Ovary (tissue), 9 donors: ENCODE data around the gene SLC23A2. TPM values are rescaled to one million over a fixed set of nuclear protein-coding genes. Genes with fewer than 3 reads are reported as not detected.
A peak's percentile ranks its signal among the peaks of the same experiment; 100 is the strongest.

Experiments used
- DNase-seq, 5 donors: peaks; one replicate each; pipeline ENCODE4 v3.0.0-alpha.2; 2019 to 2020
- H3K27ac ChIP-seq, 2 donors: fragments of 200-600 bp; one replicate each; pipeline versions ENCODE4 v1.5.1 to v1.8.0; 2019 to 2022
- H3K27me3 ChIP-seq: fragments of 200-600 bp; one replicate; pipeline ENCODE4 v1.8.0; 2022
- H3K36me3 ChIP-seq: fragments of 200-600 bp; sonication (generic); one replicate; pipeline ENCODE4 v1.5.1; 2019
- H3K4me1 ChIP-seq: one replicate; pipeline ENCODE4 v1.8.1; 2013; ENCODE audit warnings: mild to moderate bottlenecking, moderate library complexity; ENCODE audit not compliant: insufficient read depth
- H3K4me3 ChIP-seq: fragments of 200-600 bp; sonication (generic); one replicate; pipeline ENCODE4 v1.5.1; 2017
- H3K9me3 ChIP-seq, 2 donors: fragments of 200-600 bp in 1 of 2; sonication (generic) in 1 of 2; one replicate each; pipeline versions ENCODE4 v1.5.1 to v1.8.1; 2013 to 2019; ENCODE audit warnings: mild to moderate bottlenecking in 1 of 2, moderate library complexity in 1 of 2
- CTCF ChIP-seq, 3 donors: fragments of 450-650 bp in 2 of 3; fragments of 200-600 bp in 1 of 3; IDR thresholded peaks; one replicate each; pipeline versions ENCODE4 v1.5.1 to v1.8.0; 2016 to 2022; ENCODE audit warnings: antibody characterized with exemption in 3 of 3, mild to moderate bottlenecking in 1 of 3
- EP300 ChIP-seq: sonication (generic); formaldehyde crosslinking; IDR thresholded peaks from one replicate; pipeline ENCODE4 v1.6.1; 2017; ENCODE audit warnings: antibody characterized with exemption
- POLR2A ChIP-seq: fragments of 450-650 bp; IDR thresholded peaks from one replicate; pipeline ENCODE4 v1.6.1; 2017; ENCODE audit warnings: antibody characterized with exemption, mild to moderate bottlenecking, moderate library complexity
- WGBS, 3 donors: extraction: QIAGEN DNeasy Blood & Tissue Kit in 1 of 3; methylation state at CpG; one replicate each; pipeline versions ENCODE4 v1.1.5 to v1.1.7; 2013 to 2017; 5-methylcytosine and 5-hydroxymethylcytosine counted together
- intact Hi-C, 4 donors: fragments of 100-400 bp; cut with DNase I; formaldehyde crosslinking; loops; one replicate each; pipeline versions ENCODE4 v1.11.0 to v1.15.1; 2022 to 2023
- polyA plus RNA-seq, 2 donors: library from polyadenylated mRNA; stranded (reverse); fragments of 200-250 nt in 1 of 2; fragments of 350-450 nt in 1 of 2; fragmentation: Illumina TruSeq in 1 of 2; extraction: RNeasy Lipid Tissue Mini Kit (QIAGEN cat#74804) in 1 of 2; gene quantifications; one replicate each; pipeline ENCODE4 v1.2.3, GENCODE V29; 2013 to 2014
- total RNA-seq, 7 donors: library from RNA; depleted of rRNA in 2 of 7; stranded (reverse); fragments of >200 nt in 2 of 7; fragmentation: NEBNext Ultra II Directional in 3 of 7; extraction: Animal tissue kit (Norgen Biotek cat#: 25700) in 3 of 7; gene quantifications; one replicate each; pipeline versions ENCODE4 v1.1.0 to v1.2.4, GENCODE V29; 2016 to 2023
- donor health status: DM: no; HTN: no; CAD: no; lungs with moderate emphysema.
- donor health status: DM: no; HTN: no; CAD: no.
- donor health status: Bipolar disorder and iron deficiency.
- donor health status: DM: yes; HTN: yes; CAD: no.
- donor health status: DM: no; HTN: no; CAD: no.
- donor health status: DM: yes; HTN: yes; CAD: no.

SLC23A2 gene
- total and polyA plus RNA-seq, 9 donors, result 28.7 to 95.6 (median 61.0) TPM

GRCh38 chr20:4932061-4932460 lies 69.2 kb downstream of the SLC23A2 start:
- intact Hi-C loops, result no loop called here
- Histone ChIP-seq H3K4me1 (peaks cover 8% of the 10 kb centered on the region), H3K27ac (no peak overlapping the region), H3K27me3 (no peaks in the 10 kb centered on the region), H3K9me3 (no peaks in the 10 kb centered on the region), H3K36me3 (no peaks in the 10 kb centered on the region), H3K4me3 (no peak overlapping the region)
- WGBS, 3 donors, result 97 to 99% (median 98%) methylated on average over 2 of the region's 2 CpGs
- DNase-seq, result no peak
- no peak for TF ChIP-seq POLR2A

GRCh38 chr20:4929686-4930397 lies 71.5 kb downstream of the SLC23A2 start:
- Histone ChIP-seq H3K4me3 (no peak overlapping the region), H3K27me3 (no peaks in the 10 kb centered on the region), H3K9me3 (no peaks in the 10 kb centered on the region), H3K36me3 (no peaks in the 10 kb centered on the region), H3K4me1 (peaks cover 10% of the 10 kb centered on the region), H3K27ac (no peak overlapping the region)
- 89 to 90% (median 89%) methylated on average over 5 of the region's 5 CpGs for WGBS, 3 donors
- intact Hi-C loops, result no loop called here
- no peak for DNase-seq
- TF ChIP-seq CTCF (IDR thresholded peaks at IDR 0.05) (no peak), POLR2A (no peak), EP300 (no peak)

GRCh38 chr20:4926531-4927156 lies 74.7 kb downstream of the SLC23A2 start:
- no peak overlapping the region for H3K4me3 ChIP-seq

GRCh38 chr20:4925842-4926530 lies 75.3 kb downstream of the SLC23A2 start:
- Histone ChIP-seq H3K9me3 (no peaks in the 10 kb centered on the region), H3K4me1 (peaks cover 18% of the 10 kb centered on the region), H3K27me3 (no peaks in the 10 kb centered on the region), H3K4me3 (no peak overlapping the region), H3K27ac (peak overlapping the region in 1 of 2 donors; percentile 41), H3K36me3 (no peaks in the 10 kb centered on the region)
- TF ChIP-seq POLR2A (no peak), CTCF (IDR thresholded peaks at IDR 0.05) (no peak), EP300 (no peak)
- 55 to 64% (median 59%) methylated on average over 15 of the region's 15 CpGs for WGBS, 3 donors
- intact Hi-C loops, result no loop called here
- peak; percentile 53 to 77 (median 68) for DNase-seq

More at GRCh38 chr20:4926531-4927156, 74.7 kb downstream of the SLC23A2 start:
- Histone ChIP-seq H3K36me3 (no peaks in the 10 kb centered on the region), H3K27me3 (no peaks in the 10 kb centered on the region), H3K9me3 (no peaks in the 10 kb centered on the region), H3K4me1 (peaks cover 15% of the 10 kb centered on the region), H3K27ac (no peak overlapping the region)
- DNase-seq, result no peak
- 82 to 84% (median 82%) methylated on average over 6 of the region's 6 CpGs for WGBS, 3 donors
- no peak for TF ChIP-seq EP300
- intact Hi-C loops, result no loop called here

- no peak overlapping the region for H3K4me3 ChIP-seq
- no peaks in the 10 kb centered on the region for H3K36me3 ChIP-seq
- no peaks in the 10 kb centered on the region for H3K27me3 ChIP-seq
- no peaks in the 10 kb centered on the region for H3K9me3 ChIP-seq
- H3K27ac ChIP-seq, result no peak overlapping the region
- no peak for DNase-seq
- TF ChIP-seq CTCF (IDR thresholded peaks at IDR 0.05), result no peak
- TF ChIP-seq POLR2A, result no peak
- no peak for TF ChIP-seq EP300
- WGBS, 3 donors, result 95 to 100% (median 98%) methylated on average over 2 of the region's 2 CpGs
- H3K4me1 ChIP-seq, result peaks cover 21% of the 10 kb centered on the region
- intact Hi-C loops, result no loop called here
Observed at GRCh38 chr20:4924446-4924845, 76.9 kb downstream of the SLC23A2 start.
